T-cell (primary cell): ENCODE data around the gene DLAT. TPM values are rescaled to one million over a fixed set of nuclear protein-coding genes. Genes with fewer than 3 reads are reported as not detected.
A peak's percentile ranks its signal among the peaks of the same experiment; 100 is the strongest.

Experiments
- ATAC-seq, 4 experiments: fragments of 200-7000 bp in 3 of 4; fragments of 150-1000 bp in 1 of 4; cut with Tn5 transposase; replicated peaks in 1 of 4; 1 replicate in 3 of 4; 2 replicates in 1 of 4; pipeline ENCODE4 v1.10.0; 2021; ENCODE audit warnings: moderate library complexity in 3 of 4, mild to moderate bottlenecking in 2 of 4, moderate number of reproducible peaks in 1 of 4
- CTCF ChIA-PET, 2 donors: fragments of 300-600 bp; sonication (Branson Sonifier 250); formaldehyde crosslinking; loops; one replicate each; lab custom pipeline; 2022; ENCODE audit warnings: antibody characterized with exemption in 2 of 2; lab: Charles Lee
- POLR2A ChIA-PET, 2 donors: fragments of 300-600 bp; sonication (Branson Sonifier 250); formaldehyde crosslinking; loops; one replicate each; lab custom pipeline; 2022; ENCODE audit warnings: antibody characterized with exemption in 2 of 2; lab: Charles Lee
- DNase-seq, 35 experiments: peaks; one replicate each; pipeline versions ENCODE4 v3.0.0 to v3.0.0-alpha.2; 2013 to 2023
- H3K27ac ChIP-seq: one replicate; pipeline ENCODE4 v1.5.1; 2013; ENCODE audit warnings: low read length
- H3K27me3 ChIP-seq, 2 experiments: replicated peaks in 1 of 2; 1 replicate in 1 of 2; 2 replicates in 1 of 2; pipeline versions ENCODE4 v1.6.1 to v1.7.0; 2013; ENCODE audit warnings: low read length in 1 of 2, mixed read lengths in 1 of 2; ENCODE audit not compliant: control insufficient read depth in 2 of 2, insufficient read depth in 2 of 2; ENCODE audit errors: extremely low read depth in 1 of 2
- H3K36me3 ChIP-seq, 2 donors: 1 replicate in 1 of 2; 2 replicates in 1 of 2; pipeline versions ENCODE4 v1.6.1 to v1.7.0; 2013; ENCODE audit warnings: low read length in 1 of 2; ENCODE audit not compliant: control insufficient read depth in 2 of 2, insufficient read depth in 1 of 2; ENCODE audit errors: extremely low read depth in 1 of 2
- H3K4me1 ChIP-seq, 2 experiments: 1 replicate in 1 of 2; 2 replicates in 1 of 2; pipeline versions ENCODE4 v1.6.1 to v1.7.0; 2013; ENCODE audit warnings: low read length in 2 of 2, mixed read lengths in 1 of 2; ENCODE audit not compliant: insufficient read depth in 2 of 2, control insufficient read depth in 1 of 2; ENCODE audit errors: extremely low read depth in 1 of 2
- H3K4me3 ChIP-seq, 2 donors: 1 replicate in 1 of 2; 2 replicates in 1 of 2; pipeline versions ENCODE4 v1.5.1 to v1.7.0; 2013; ENCODE audit warnings: mild to moderate bottlenecking in 2 of 2, low read length in 1 of 2, moderate library complexity in 1 of 2; ENCODE audit not compliant: control insufficient read depth in 1 of 2; ENCODE audit errors: extremely low read depth in 1 of 2
- H3K9me3 ChIP-seq: 2 replicates; pipeline ENCODE4 v1.7.0; 2013
- H3K27ac Mint-ChIP-seq, 2 donors: one replicate each; pipeline ENCODE4 v1.8.0; 2020 to 2021; ENCODE audit warnings: mild to moderate bottlenecking in 2 of 2, mixed read lengths in 2 of 2
- H3K27me3 Mint-ChIP-seq, 2 donors: one replicate each; pipeline ENCODE4 v1.8.0; 2021 to 2022; ENCODE audit warnings: mixed read lengths in 2 of 2
- H3K36me3 Mint-ChIP-seq: one replicate; pipeline ENCODE4 v1.8.0; 2021; ENCODE audit warnings: mixed read lengths
- H3K4me1 Mint-ChIP-seq, 3 donors: one replicate each; pipeline ENCODE4 v1.8.0; 2020 to 2022; ENCODE audit warnings: mixed read lengths in 3 of 3, mild to moderate bottlenecking in 1 of 3
- H3K4me3 Mint-ChIP-seq, 3 donors: one replicate each; pipeline ENCODE4 v1.8.0; 2020 to 2022; ENCODE audit warnings: mild to moderate bottlenecking in 3 of 3, mixed read lengths in 3 of 3, moderate library complexity in 3 of 3
- H3K9me3 Mint-ChIP-seq, 3 donors: one replicate each; pipeline ENCODE4 v1.8.0; 2020 to 2022; ENCODE audit warnings: mixed read lengths in 3 of 3
- WGBS: methylation state at CpG from one replicate; pipeline ENCODE4 v1.1.5; 2013; ENCODE audit warnings: missing lambda C conversion rate; ENCODE audit not compliant: insufficient coverage; 5-methylcytosine and 5-hydroxymethylcytosine counted together
- total RNA-seq, 35 experiments: library from RNA in 6 of 35; stranded (reverse) in 6 of 35; fragments of 120-200 nt in 1 of 35; gene quantifications; one replicate each; pipeline versions ENCODE4 v1.2.1 to v1.2.4 and lab custom pipeline; 2013 to 2026

DLAT gene
- total RNA-seq, 5 donors from 2014 or later (not counting 1 experiment from before 2014, with no cell fraction given) = 13.4 to 19.8 (median 18.7) TPM

DNA sequence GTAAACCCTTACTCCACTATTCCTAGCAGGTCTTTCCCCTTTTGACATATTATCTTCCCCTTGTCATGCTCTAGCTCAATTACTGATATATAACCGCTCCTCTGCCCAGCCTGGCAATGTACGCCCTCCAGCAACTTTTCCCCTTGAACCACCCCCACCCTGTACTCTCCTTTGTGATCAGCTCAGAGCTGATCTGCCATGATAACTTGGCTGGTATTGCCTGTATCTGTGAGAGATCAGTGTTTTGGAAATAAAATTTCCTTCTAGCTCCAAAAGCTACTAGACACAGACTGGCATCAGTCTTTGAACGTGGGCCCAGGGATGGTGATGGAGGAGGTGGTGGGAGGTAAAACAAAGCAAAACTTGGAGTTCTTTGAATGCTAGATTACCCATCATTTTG is 45.1 kb upstream of the DLAT start:
- CTCF ChIA-PET = interaction anchor here (0.5 to 1.9 kb wide), 7 partner anchors 9 to 134 kb away, joined by 3 to 9 read pairs (median 3); no protein-coding TSS in a partner anchor

DNA sequence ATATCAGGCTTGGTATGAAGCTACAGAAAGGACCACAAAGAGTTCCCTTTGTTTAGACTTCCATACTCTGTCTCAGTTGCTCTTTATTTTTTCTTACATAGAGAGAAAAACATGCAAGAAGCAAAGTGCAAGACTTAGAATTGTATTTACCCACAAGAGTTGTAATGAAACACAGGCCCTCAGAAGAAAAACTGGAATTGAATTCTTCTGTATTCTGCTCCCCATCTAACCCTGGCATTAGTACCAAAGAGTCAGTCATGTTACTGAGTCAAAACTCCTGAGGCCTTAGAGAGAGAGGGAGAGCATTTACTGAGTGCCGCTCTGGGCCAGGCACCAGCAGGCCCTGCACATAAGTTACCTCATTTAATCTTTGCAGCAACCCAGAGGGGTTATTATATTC is 43.9 kb upstream of the DLAT start:
- Mint-ChIP-seq H3K36me3 (peaks cover 3% of the 10 kb centered on the region), H3K27me3 (peaks cover 22 to 27% of the 10 kb centered on the region in 2 donors), H3K27ac (no peak overlapping the region), H3K9me3 (no peaks in the 10 kb centered on the region), H3K4me3 (no peak overlapping the region), H3K4me1 (peaks cover 7 to 11% (median 9%) of the 10 kb centered on the region in 3 donors)
- peaks cover 0 to 11% of the 10 kb centered on the region in 2 experiments for H3K4me1 ChIP-seq
- CTCF ChIA-PET = interaction anchor here (0.5 to 1.9 kb wide), 16 partner anchors 16 to 1917 kb away, joined by 3 to 19 read pairs (median 4); partner anchors contain the start of gene DIXDC1 (in 1 of the 2)
- no peak overlapping the region for H3K27ac ChIP-seq
- H3K9me3 ChIP-seq = no peaks in the 10 kb centered on the region
- no CpG with 5 or more reads among the region's 1 CpG for WGBS
- H3K27me3 ChIP-seq = peaks cover 3 to 24% of the 10 kb centered on the region in 2 experiments
- ATAC-seq (no peak), DNase-seq (no peak)
- POLR2A ChIA-PET = interaction anchor here in 1 of 2 donors (0.5 kb wide), 1 partner anchor 50 kb away, joined by 5 read pairs; no protein-coding TSS in a partner anchor
- no peak overlapping the region for H3K4me3 ChIP-seq
- H3K36me3 ChIP-seq = no peaks in the 10 kb centered on the region

More for the DNA sequence above, 45.1 kb upstream of the DLAT start:
- Histone ChIP-seq H3K9me3 (no peaks in the 10 kb centered on the region), H3K27ac (no peak overlapping the region), H3K4me3 (no peak overlapping the region), H3K4me1 (peaks cover 0 to 11% of the 10 kb centered on the region in 2 experiments), H3K27me3 (peaks cover 3 to 25% of the 10 kb centered on the region in 2 experiments), H3K36me3 (no peaks in the 10 kb centered on the region)
- Mint-ChIP-seq H3K4me3 (no peak overlapping the region), H3K36me3 (peaks cover 3% of the 10 kb centered on the region), H3K27me3 (peaks cover 22 to 30% of the 10 kb centered on the region in 2 donors), H3K4me1 (peaks cover 7 to 11% (median 11%) of the 10 kb centered on the region in 3 donors), H3K27ac (no peak overlapping the region), H3K9me3 (no peaks in the 10 kb centered on the region)
- no CpG with 5 or more reads among the region's 3 CpGs for WGBS
- no peak for ATAC-seq
- no peak for DNase-seq
- POLR2A ChIA-PET = no interaction called here

DNA sequence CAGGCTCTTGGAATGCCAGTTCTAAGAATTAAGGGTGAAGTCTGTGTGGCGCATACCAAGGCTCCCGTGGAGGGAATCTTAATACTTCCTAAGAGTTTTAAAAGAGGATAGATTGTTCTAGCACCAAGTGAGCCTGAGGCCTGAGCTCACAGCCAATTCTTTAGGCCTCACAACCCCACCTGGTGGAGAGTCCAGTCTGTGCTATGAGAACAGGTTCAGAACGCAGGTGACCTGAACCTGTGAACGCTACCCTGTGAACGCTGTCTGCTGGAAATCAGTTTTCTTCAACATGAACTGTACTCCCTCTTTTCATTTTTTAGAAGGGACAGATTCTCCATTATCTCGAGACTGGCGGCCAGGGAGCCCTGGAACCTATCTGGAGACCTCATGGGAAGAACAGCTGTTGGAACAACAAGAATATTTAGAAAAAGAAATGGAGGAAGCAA is 43.2 kb upstream of the DLAT start:
- Mint-ChIP-seq H3K4me3 (no peak overlapping the region), H3K27me3 (peaks cover 22 to 23% of the 10 kb centered on the region in 2 donors), H3K4me1 (peaks cover 7 to 11% (median 7%) of the 10 kb centered on the region in 3 donors), H3K27ac (no peak overlapping the region), H3K36me3 (peaks cover 3% of the 10 kb centered on the region), H3K9me3 (no peaks in the 10 kb centered on the region)
- H3K36me3 ChIP-seq = no peaks in the 10 kb centered on the region
- H3K27ac ChIP-seq = no peak overlapping the region
- CTCF ChIA-PET = interaction anchor here (0.5 to 1.9 kb wide), 17 partner anchors 15 to 1916 kb away, joined by 3 to 19 read pairs (median 4); partner anchors contain the start of gene DIXDC1 (in 1 of the 2)
- H3K9me3 ChIP-seq = no peaks in the 10 kb centered on the region
- no peak overlapping the region for H3K4me3 ChIP-seq
- peaks cover 3 to 17% of the 10 kb centered on the region in 2 experiments for H3K27me3 ChIP-seq
- POLR2A ChIA-PET = interaction anchor here in 1 of 2 donors (0.5 to 0.6 kb wide), 2 partner anchors 50 to 1791 kb away, joined by 3 to 5 read pairs; partner anchors contain the start of gene ZW10
- ATAC-seq (peak in 3 of 4 experiments; percentile 44 to 89 (median 54)), DNase-seq (peak in 32 of 35 experiments; percentile 13 to 65 (median 44))
- H3K4me1 ChIP-seq = peaks cover 0 to 9% of the 10 kb centered on the region in 2 experiments
- WGBS = 64% methylated on average over 4 of the region's 7 CpGs

DNA sequence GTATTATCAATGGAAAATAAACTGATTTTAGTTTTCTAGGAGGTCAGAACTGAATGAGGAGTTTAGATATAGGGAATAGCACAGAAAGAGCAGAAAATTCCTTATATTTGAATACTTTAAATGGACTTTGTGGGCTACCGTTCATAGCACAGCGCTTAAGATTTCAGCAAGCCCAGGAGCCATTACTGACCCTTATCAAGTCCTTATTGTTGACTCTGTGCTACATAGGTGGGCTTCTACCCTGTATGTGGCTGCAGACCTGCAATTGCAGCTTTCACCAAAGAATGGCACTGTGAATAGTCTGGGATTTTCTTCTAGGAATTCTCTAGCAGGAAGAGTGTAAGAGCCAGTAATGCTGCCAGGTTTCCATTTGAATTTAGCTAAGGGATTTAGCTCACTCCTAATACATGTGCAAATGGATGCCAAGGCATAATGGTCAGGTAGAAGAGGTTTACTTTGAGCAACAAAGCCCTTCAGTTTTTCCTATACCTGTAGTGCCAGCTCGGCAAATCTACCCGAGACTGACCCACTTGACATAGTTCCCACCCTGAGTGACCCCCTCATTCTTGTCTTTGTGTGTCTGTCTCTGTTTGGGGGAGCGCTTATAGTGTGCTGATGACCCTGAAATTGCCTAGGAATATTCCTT is 42.5 kb upstream of the DLAT start:
- H3K4me1 ChIP-seq = peaks cover 0 to 3% of the 10 kb centered on the region in 2 experiments
- no peak overlapping the region for H3K4me3 ChIP-seq
- H3K9me3 Mint-ChIP-seq = no peaks in the 10 kb centered on the region
- 0% methylated on average over 1 of the region's 5 CpGs for WGBS
- no peak overlapping the region for H3K4me3 Mint-ChIP-seq
- DNase-seq (no peak), ATAC-seq (no peak)
- peaks cover 3% of the 10 kb centered on the region for H3K36me3 Mint-ChIP-seq
- CTCF ChIA-PET = interaction anchor here (0.8 to 1.9 kb wide), 13 partner anchors 14 to 56 kb away, joined by 3 to 19 read pairs (median 4); partner anchors contain the start of gene DIXDC1 (in 1 of the 2)
- no peak overlapping the region for H3K27ac Mint-ChIP-seq
- H3K4me1 Mint-ChIP-seq = peaks cover 4 to 11% (median 4%) of the 10 kb centered on the region in 3 donors
- H3K27me3 ChIP-seq = peaks cover 3 to 10% of the 10 kb centered on the region in 2 experiments
- H3K9me3 ChIP-seq = no peaks in the 10 kb centered on the region
- no peak overlapping the region for H3K27ac ChIP-seq
- POLR2A ChIA-PET = interaction anchor here in 1 of 2 donors (0.6 kb wide), 1 partner anchor 1791 kb away, joined by 3 read pairs; the partner anchor contains the start of gene ZW10
- H3K36me3 ChIP-seq = no peaks in the 10 kb centered on the region
- peaks cover 19 to 23% of the 10 kb centered on the region in 2 donors for H3K27me3 Mint-ChIP-seq

DNA sequence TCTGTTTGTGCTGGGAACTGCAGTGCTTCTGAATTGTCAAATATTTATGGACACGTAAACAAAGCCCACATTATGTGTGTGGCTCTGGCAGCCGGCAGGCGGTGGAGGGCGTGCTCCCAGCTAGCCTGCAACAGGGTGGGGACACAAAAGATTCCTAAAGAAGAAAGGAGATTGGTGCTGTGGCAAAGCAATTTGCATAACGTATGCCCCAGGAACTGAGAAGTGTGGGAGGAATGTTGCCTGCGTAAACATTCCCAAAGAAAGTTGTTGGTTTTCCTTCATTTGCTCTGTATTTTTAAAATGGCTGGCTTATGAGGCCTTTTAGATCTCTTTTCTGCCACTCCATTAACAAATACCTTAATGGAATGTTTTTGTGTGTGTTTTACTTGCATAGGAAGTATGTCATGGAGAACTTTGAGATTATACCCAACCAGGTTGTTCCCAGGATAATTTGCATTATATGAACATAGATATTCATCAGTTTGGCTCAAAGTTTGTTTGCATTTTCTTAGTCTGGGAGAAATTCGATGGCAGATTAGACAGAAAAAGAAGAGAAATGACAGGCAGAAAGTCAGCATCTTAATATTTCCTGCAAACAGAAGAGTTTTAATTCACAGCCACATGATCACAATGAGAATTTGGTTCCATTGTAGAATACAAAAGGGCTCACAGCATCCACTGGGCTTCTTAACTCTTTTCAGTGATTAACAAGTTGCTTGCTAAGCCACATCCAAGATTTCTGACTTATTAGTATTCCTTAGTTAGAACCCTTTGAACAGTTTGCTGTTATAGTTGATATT is 41.8 kb upstream of the DLAT start:
- ChIA-PET POLR2A (no interaction called here), CTCF (interaction anchor here (1.8 to 1.9 kb wide), 3 partner anchors 30 to 57 kb away, joined by 4 to 19 read pairs (median 8); no protein-coding TSS in a partner anchor)
- Mint-ChIP-seq H3K9me3 (no peaks in the 10 kb centered on the region), H3K4me3 (no peak overlapping the region), H3K36me3 (peaks cover 3% of the 10 kb centered on the region), H3K4me1 (peaks cover 0 to 5% (median 0%) of the 10 kb centered on the region in 3 donors), H3K27ac (no peak overlapping the region), H3K27me3 (peaks cover 14 to 16% of the 10 kb centered on the region in 2 donors)
- H3K36me3 ChIP-seq = no peaks in the 10 kb centered on the region
- no peaks in the 10 kb centered on the region for H3K9me3 ChIP-seq
- no peak overlapping the region for H3K4me3 ChIP-seq
- 98% methylated on average over 5 of the region's 7 CpGs for WGBS
- DNase-seq (no peak), ATAC-seq (no peak)
- H3K27ac ChIP-seq = no peak overlapping the region
- H3K4me1 ChIP-seq = no peaks in the 10 kb centered on the region
- H3K27me3 ChIP-seq = peaks cover 3 to 5% of the 10 kb centered on the region in 2 experiments
